Left hindlimb (tissue), 1 donor: ENCODE results near the gene PRRT4.
A peak's percentile ranks its signal among the peaks of the same experiment; 100 is the strongest.

Source experiments
- DNase-seq: peaks from one replicate; pipeline ENCODE4 v3.0.0-alpha.2; 2018

Gene PRRT4

GRCh38 chr7:128394904-128395496, 33.5 kb upstream of the PRRT4 start:
- no peak for DNase-seq

- no peak for DNase-seq
These were observed 32.2 kb upstream of the PRRT4 start for GRCh38 chr7:128393526-128394330.

GRCh38 chr7:128392446-128393327, 31.2 kb upstream of the PRRT4 start:
- DNase-seq, result no peak

GRCh38 chr7:128391805-128392204, 30.3 kb upstream of the PRRT4 start:
- DNase-seq, result no peak

GRCh38 chr7:128390871-128391565, 29.5 kb upstream of the PRRT4 start:
- DNase-seq, result no peak

- no peak for DNase-seq
These were observed 28.3 kb upstream of the PRRT4 start for GRCh38 chr7:128389618-128390329.

- no peak for DNase-seq
These were observed 27.7 kb upstream of the PRRT4 start for GRCh38 chr7:128389085-128389617.

GRCh38 chr7:128388145-128388485, 26.6 kb upstream of the PRRT4 start:
- DNase-seq, result no peak

GRCh38 chr7:128387216-128388144, 26.0 kb upstream of the PRRT4 start:
- peak; percentile 86 for DNase-seq

GRCh38 chr7:128385988-128386925, 24.8 kb upstream of the PRRT4 start:
- no peak for DNase-seq

- no peak for DNase-seq
These were observed 23.2 kb upstream of the PRRT4 start for GRCh38 chr7:128384726-128385125.

GRCh38 chr7:128383776-128384175, 22.3 kb upstream of the PRRT4 start:
- no peak for DNase-seq

GRCh38 chr7:128381161-128381821, 19.8 kb upstream of the PRRT4 start:
- DNase-seq, result no peak

- no peak for DNase-seq
These were observed 19.1 kb upstream of the PRRT4 start for GRCh38 chr7:128380483-128381106.

- no peak for DNase-seq
These were observed 18.5 kb upstream of the PRRT4 start for GRCh38 chr7:128379900-128380479.

- DNase-seq, result no peak
These were observed 17.1 kb upstream of the PRRT4 start for GRCh38 chr7:128378637-128379036.

- no peak for DNase-seq
These were observed 14.6 kb upstream of the PRRT4 start for GRCh38 chr7:128376077-128376476.

- DNase-seq, result no peak
These were observed 12.6 kb upstream of the PRRT4 start for GRCh38 chr7:128374041-128374440.
